NCI-H748 (cell line): ENCODE data around the gene KIF27.
"Not testable (repeated sequence)": the region's sequence is repeated elsewhere in the genome, so short reads cannot be mapped to it uniquely, and the experiment has no call there.

Source experiments
- DNase-seq: peaks from one replicate; lab custom pipeline; 2025; ENCODE audit not compliant: unreplicated experiment; lab: John Stamatoyannopoulos, UW

Gene KIF27

GRCh38 chr9:83809213-83809612 is 112.0 kb downstream of the KIF27 start:
- DNase-seq: not testable (repeated sequence)

GRCh38 chr9:83804454-83804853 is 116.8 kb downstream of the KIF27 start:
- DNase-seq: not testable (repeated sequence)

- DNase-seq: not testable (repeated sequence)
These were observed 117.3 kb downstream of the KIF27 start for GRCh38 chr9:83803941-83804340.

GRCh38 chr9:83800236-83801033 is 120.8 kb downstream of the KIF27 start:
- no peak for DNase-seq

GRCh38 chr9:83794051-83794450 is 127.2 kb downstream of the KIF27 start:
- DNase-seq: no peak

- no peak for DNase-seq
These were observed 128.5 kb downstream of the KIF27 start for GRCh38 chr9:83792746-83793145.
